NCI-H345 treated with DMSO at 0.1 percent for 48 hours (cell line): ENCODE measurements around the gene IQCF2.
"Not testable (repeated sequence)": the region's sequence is repeated elsewhere in the genome, so short reads cannot be mapped to it uniquely, and the experiment has no call there.

Experiments used
- DNase-seq: peaks from one replicate; lab custom pipeline; 2025; ENCODE audit not compliant: unreplicated experiment; lab: John Stamatoyannopoulos, UW

The IQCF2 gene

DNA sequence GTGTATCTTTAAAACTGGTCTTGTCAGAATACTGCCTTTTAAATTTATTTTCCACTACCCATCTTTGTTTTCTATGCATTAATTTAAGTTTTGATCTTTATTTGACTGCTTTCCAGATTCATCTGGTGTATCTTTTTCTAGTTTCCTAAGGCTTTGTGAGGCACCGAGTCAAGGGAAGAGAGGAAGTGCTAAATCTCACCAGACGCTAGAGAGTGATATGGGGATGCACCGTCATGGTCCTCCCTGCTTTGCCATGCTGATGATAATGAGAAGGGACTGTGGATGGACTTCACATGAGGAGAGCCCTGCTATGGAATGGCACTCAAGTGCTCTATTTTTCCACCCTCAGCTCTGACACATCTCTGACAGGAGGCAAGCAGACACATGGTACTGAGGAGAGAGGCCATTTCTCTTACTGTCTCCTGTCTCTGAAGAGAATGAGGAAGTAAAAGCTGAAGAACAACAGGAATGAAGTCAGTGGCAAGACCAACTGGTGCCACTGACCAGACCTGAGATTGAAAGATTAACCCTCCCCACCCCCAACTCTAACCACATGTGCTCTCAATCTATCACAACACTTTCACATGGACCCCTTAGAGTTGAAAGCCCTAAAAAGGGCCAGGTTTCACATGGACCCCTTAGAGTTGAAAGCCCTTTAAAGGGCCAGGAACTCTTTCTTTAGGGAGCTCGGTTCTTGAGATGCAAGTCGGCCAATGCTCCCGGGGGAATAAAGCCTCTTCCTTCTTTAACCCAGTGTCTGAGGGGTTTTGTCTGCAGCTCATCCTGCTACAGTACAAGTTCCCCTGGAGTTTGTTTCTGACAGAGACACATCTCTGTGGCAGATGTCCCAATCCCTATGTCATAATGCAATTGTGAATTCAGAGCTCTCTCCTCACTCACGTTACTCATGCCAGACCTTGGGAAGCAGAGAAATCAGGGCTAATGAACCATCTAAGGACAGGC, at the start of gene IQCF2:
TSS of gene IQCF2 (plus strand) at position 913 of the 963 bp plus-strand sequence. CDS start 52 bp downstream, outside the sequence.
- DNase-seq = no peak

GRCh38 chr3:51813539-51813938, 47.9 kb upstream of the IQCF2 start:
- no peak for DNase-seq

- DNase-seq = no peak
Observed at GRCh38 chr3:51814034-51814433, 47.4 kb upstream of the IQCF2 start.

DNA sequence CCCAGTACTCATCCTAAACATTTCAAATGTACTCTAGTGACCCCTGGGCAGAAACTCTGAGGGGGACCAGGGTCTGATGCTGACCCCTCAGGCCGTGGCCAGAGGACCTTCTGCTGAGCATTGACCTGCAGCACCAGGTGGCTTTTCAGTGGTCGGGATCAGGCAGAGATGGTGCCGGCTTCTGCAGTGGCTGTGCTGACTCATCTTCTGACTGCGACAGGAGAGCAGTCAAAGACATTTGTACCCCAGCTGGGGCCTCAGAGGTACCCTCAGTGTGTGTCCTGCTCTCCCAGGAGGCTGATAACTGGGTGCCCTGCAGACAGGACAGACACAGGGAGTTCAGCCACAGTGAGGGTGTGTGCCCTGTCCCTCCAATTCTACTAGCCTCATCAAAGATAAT, 45.8 kb upstream of the IQCF2 start:
- no peak for DNase-seq

DNA sequence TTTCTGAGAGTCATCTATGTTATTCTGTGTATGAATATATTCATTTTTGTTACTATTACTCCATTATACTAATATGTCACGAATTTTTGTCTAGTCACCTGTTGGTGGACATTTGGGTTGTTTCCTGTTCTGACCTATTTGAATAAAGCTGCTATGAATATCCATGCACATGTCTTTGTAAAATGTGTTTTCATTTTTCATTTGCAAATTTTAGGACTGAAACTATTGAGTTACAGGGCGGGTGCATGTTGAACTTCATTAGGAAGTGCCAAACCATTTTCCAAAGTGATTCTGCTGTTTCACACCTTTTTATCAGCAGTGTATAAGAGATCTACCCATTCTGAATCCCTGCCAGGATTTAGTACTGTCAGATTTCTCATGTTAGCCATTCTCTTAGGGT, 44.7 kb upstream of the IQCF2 start:
- no peak for DNase-seq

GRCh38 chr3:51817375-51817774, 44.0 kb upstream of the IQCF2 start:
- DNase-seq = no peak

- DNase-seq = no peak
Observed at GRCh38 chr3:51819151-51819550, 42.3 kb upstream of the IQCF2 start.

GRCh38 chr3:51819709-51820406, 41.6 kb upstream of the IQCF2 start:
- DNase-seq = no peak

GRCh38 chr3:51828297-51828696, 33.1 kb upstream of the IQCF2 start:
- DNase-seq = no peak

- DNase-seq = no peak
Observed at GRCh38 chr3:51830345-51830744, 31.1 kb upstream of the IQCF2 start.

DNA sequence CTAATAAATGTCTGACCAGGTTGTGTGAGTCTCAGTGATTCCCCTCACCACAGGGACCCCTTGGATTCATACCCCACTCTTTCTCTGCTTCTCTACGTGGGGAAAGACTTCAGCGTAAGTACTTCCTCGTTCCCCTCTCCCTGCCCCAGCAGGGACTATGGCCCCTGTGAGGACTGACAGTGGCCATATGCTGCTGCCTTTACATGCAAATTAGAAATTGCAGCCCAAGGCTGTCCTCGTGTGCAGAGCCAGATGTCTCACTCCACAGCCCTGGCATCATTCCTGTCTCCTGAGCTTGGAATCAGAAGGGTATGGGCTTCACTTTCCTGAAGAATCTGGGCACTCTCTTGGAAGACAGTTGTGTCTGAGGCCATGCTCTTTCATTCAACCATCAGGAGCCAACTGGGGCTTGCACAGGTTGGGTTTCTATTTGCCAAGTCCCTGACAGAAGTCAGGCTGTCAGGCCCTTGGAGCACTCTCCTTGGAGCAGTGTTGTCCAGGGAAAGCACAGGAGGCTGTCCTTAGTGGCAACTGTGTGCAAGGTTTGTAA, 30.5 kb upstream of the IQCF2 start:
- no peak for DNase-seq

GRCh38 chr3:51836606-51837005, 24.8 kb upstream of the IQCF2 start:
- no peak for DNase-seq

DNA sequence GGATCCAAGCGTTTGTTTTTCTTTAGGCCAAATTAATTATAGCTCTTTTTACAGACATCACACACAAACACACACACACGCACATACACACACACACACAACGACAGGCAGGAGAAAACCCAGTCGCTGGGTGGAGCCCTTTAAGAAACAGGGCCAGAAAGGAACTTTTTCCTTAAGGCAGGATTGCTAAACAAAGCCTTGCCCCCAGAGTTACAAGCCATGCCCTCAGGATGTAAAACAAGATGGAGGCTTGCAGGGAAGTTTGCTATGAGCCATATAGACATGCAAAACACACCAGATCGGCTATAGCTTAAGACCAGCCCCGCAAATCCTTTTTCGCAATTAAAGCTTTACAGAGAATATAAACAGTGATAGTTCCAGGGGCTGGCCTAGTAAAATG, 16.3 kb upstream of the IQCF2 start:
- DNase-seq = no peak

DNA sequence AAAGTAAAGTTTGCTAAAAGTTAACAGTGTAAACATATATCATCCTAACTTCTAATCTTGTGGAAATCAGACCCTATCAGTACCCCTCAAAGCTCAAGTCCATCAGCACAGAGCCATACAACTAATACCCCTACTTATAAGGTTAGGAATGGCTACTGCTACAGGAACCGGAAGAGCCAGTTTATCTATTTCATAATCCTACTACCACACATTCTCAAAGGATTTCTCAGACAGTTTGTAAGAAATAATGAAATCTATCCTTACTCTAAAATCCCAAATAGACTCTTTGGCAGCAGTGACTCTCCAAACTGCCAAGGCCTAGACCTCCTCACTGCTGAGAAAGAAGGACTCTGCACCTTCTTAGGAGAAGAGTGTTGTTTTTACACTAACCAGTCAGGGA, 6.0 kb upstream of the IQCF2 start:
- DNase-seq = not testable (repeated sequence)

DNA sequence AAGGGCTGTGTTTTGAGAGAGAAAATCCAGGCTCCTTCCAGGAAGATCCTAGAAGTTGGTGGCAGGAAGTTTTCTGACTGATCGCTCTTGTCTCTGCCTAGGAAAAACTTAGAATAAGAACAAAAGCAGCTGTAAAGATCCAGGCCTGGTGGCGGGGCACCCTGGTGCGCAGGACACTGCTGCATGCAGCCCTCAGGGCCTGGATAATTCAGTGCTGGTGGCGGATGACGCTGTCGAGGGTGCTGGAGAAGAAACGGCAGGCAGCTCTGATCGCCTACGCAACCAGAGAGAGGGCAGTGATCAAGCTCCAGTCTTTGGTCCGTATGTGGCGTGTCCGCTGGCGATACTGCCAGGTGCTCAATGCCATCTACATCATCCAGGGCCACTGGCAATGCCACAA, 1.5 kb downstream of the IQCF2 start:
- DNase-seq = no peak

GRCh38 chr3:51868896-51869295, 7.5 kb downstream of the IQCF2 start:
- not testable (repeated sequence) for DNase-seq

DNA sequence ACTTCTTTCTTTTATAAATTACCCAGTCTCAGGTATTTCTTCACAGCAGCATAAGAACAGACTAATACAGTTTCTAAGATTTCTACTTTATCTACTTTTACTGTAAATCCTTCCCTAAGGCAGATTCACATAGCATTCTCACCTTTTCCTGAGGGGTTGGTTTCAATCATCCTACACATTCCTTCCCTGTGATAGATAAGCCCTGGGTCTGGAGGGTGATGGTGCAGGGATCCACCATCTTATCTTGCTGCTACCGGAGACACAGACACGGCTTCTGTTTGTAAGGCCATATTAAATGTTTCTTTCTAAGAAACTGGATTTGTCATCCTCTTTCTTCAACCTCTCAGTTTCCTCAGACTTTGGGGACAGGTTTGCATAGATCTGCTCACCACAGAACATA, 7.9 kb downstream of the IQCF2 start:
- DNase-seq = no peak

DNA sequence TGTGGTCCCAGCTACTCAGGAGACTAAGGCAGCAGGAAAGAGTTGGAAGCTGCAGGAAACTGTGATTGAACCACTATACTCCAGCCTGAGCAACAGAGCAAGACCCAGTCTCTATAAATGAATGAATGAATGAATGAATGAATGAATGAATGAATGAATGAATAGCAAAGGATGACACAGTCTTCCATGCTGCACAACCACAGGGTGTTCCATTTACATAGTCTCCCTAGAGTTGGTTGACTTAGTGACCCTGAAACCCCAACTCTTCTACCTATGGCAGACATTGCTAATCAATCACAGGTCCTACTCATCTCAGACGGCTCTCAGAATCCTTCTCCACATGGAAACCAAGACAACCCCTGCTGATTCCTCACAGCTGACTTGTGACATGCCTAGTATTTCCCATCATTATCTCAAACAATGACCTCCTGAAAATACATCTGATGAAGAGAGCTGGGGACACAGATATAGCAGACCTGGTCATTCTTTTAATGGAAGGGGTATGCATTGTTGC, 11.9 kb downstream of the IQCF2 start:
- no peak for DNase-seq

DNA sequence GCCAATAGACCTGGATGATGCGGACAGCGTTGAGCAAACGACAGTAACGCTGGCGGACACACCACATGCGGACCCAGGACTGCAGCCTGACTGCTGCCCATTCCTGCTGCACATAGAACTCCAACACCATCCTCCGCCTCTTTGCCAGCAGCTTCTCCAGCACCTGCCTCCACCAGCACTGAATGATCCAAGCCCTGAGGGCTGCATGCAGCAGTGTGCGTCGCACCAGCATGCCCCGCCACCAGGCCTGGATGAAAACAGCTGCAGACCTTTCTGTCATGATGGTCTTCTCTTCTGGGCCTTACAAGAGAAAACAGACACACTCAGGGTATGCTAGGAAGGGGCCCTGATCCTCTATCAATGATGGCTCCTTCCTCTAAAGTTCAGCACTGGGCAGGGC, 12.5 kb downstream of the IQCF2 start:
- no peak for DNase-seq

DNA sequence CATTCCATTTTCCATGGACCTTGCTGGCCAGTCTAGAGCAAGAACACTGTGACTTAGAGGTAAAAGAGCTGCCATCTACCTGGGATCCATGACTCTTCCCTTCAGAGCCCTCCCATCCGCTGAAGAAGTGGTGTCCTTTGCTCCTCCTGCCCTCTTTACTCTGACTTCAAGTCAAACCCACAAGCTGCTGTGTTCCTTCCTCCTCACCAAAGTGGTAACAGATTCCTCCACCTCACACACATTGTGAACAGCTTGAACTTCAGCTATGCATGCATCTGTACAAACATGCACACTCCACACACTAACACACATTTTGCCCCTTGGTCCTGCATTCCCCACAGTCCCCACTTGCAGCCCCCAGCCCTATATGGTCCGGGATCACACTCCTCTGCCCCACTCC, 13.0 kb downstream of the IQCF2 start:
- DNase-seq = no peak

DNA sequence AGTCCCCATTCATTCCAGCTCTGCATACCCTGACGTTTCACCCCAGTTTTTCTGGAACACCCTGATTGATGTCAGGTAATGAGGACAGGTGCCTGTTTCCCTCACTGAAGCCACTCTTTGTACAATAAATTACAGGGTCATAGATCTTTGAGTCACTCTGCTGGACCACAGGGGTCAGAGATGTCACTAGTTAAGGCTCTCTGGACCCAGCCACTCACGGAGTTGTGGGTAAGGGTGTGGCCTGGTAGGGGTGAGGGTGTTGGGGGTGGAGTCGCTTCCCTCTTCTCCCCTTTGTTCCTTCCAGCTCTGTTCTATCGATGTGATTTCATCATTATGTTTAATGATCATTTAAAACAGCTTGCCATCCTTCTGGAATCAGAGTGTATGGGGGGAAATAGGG, 13.5 kb downstream of the IQCF2 start:
- DNase-seq = no peak

DNA sequence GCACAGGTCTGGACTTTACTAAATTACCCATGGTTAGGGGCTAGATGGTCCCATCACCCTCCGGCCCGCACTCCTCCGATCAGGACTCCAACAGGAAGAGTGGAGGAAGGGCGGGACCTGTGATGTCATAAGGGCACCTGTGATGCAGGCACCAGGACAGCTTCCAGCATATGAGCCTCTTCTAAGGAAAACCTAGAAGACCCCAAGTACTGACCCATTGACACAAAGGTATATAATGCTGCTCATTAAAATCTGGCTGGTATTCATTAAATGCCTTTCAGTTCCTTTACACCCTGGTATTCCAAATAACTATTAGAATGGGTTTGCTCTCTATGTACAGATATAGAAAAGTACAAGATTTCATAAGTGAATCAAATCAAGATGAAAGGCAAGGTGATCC, 14.1 kb downstream of the IQCF2 start, which contains the start of gene IQCF5:
TSS of gene IQCF5 (minus strand) at position 101 of the 400 bp plus-strand sequence. CDS start at position 31, 70 bp downstream.
- DNase-seq = no peak
